ENCODE results near the gene LMAN1L.

The LMAN1L gene

DNA sequence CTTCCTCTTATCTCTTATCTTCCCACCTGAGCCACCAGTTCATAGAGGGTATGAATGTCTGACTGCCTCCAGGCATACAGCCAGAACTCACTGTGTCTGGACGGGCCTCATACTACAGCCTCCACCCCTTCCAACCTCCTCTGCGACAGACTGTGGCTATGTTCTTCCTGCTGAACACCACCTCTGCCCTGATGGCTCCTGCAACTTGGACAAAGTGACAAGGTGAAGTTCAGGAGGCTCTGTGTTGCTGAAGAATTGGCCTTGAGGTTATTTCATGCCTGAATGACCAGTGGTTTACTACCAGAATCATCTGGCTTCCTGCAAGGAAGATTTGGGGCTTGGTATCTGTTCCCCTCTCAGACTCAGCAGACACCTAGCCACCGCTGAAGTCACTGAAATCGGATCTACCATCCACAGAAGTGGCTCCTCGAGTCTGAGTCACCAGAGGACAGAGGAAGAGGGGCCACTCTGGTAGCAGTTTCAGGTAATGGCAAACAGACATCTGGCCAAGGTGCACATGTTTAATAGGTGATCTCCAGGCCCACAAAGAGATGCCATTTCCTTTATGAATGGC lies 44.5 kb downstream of the LMAN1L start:
- no peak for DNase-seq (ENCODE audit: low read depth in 2 of 2)

DNA sequence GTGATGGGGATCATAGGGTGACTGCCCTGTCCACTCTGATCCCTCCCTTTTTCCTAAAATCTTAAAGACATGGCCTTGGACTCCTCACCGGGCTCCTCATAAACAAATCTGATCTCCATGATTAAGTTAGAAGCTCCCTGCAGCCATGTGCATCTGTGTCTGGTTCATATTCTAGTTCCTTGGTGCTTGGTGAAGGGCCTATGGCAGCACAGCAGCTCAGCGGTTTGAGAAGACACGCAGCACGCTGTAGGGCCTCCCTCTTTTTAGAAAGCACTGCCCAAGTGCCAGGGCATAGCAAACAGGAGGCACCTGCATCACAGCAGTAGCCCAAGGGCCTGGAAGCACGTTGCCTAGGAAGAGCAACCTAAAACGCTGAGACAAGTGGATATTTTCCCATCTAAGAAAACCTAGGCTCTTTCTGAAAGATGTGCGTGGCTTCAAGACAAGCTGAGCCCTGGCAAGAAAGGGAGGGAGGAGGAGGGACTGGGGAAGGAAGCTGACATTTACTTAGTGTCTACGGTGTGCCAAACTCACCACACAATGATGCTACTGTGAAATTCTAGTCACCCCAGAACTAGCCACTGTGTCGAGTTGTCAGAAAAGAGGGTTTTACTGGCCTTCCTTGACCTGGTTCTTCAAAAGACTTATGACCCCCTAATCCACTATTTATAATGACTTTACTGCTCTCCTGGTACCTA lies 45.2 kb downstream of the LMAN1L start:
- no peak for DNase-seq (ENCODE audit: low read depth in 2 of 2)

DNA sequence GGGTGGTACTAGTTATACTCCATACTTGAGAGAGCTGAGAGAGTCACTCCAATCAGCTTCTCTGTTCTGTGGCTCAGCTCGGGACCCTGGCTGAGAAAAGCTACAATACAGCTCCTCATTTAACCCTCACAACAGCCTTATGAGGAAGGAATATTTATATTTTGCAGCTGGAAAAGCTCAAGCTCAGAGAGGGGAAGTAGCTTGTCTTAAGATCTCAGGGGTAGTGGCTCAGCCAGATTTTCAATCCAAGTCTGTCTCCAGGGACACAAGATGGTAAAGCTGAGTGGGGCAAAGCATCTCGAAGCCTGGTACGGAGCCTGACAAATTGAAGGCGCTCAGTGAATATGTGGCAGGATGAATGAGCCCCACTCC lies 45.7 kb downstream of the LMAN1L start:
- DNase-seq (ENCODE audit: low read depth in 2 of 2), result no peak

DNA sequence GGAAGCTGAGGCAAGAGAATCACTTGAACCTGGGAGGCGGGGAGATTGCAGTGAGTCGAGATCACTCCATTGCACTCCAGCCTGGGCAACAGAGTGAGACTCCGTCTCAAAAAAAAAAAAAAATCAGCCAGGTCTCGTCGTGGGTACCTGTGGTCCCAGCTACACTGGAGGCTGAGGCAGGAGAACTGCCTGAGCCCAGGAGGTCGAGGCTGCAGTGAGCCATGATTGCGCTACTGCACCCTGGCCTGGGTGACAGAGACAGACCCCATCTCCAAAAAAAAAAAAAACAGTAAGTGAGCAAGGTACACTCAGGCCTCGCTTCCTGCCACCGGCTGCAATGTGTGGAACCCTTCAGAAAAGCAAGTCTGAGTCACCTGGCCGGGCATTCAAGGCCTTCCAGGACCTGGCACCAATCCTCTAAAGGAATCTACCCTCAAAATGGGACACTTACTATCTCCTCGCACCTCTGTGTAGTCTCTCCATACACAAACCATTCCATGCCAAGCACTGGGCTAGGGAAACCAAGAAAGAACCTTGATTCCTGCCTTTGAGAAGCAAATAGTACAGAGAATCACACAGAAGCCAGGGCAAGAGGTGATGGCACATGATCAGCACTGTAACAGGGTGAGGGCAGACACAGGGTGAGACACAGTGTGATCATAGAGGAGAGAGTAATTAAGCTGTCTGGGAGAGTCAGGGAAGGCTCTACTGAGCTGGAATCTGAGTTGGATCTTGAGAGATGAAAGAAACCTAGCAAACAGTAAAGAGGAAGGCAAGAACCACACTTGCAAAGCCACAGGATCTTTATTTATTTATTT lies 50.8 kb downstream of the LMAN1L start:
- DNase-seq (ENCODE audit: low read depth in 2 of 2), result no peak

GRCh38 chr15:74864296-74864695 lies 51.7 kb downstream of the LMAN1L start:
- DNase-seq (ENCODE audit: low read depth in 2 of 2), result no peak

DNA sequence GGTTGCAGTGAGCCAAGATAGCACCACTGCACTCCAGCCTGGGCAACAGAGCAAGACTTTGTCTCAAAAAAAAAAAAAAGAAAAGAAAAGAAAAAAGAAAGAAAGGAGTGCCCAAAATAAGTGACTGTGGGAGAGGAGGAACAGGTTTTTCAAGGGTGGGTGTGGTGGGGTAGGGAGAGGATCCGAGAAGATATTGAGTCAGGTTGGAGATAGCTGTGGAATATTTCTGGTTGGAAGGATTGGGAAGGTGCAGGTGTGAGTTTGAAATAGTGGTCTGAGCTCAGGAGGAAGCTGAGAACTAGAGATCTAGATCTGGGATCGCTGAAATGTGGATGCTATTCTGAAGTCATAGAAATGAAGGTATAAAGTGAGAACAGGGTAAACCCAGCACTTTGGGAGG lies 52.7 kb downstream of the LMAN1L start:
- no peak for DNase-seq (ENCODE audit: low read depth in 2 of 2)

GRCh38 chr15:74866090-74866489 lies 53.5 kb downstream of the LMAN1L start:
- DNase-seq (ENCODE audit: low read depth in 2 of 2), result no peak

DNA sequence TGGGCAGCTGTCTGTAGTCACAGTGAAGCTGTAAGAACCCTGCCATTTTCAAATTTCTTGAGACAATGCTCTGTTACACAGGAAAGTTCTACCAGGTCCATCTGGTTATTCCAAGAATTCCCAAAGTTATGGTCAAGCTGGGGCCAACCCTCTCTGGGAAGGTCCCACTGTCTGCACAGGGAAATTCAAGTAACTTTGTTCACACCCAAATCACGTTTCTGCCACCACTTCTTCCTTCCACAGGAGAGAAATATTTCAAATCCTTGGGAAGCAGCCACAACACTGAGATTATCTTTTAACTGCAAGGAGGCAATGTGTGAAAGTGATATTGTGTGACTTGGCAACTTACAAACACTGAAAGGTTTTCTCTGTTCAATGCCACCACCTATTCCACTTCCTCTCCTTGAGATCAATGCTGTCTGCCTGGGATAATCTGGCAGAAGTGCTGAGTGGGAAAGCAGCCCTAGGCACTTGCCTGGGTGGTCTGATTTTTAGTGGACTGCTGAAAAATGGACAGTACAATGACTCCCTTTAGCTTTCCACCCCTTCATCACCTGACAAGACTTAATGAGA lies 54.9 kb downstream of the LMAN1L start:
- no peak for DNase-seq (ENCODE audit: low read depth in 2 of 2)

GRCh38 chr15:74868059-74868458 lies 55.4 kb downstream of the LMAN1L start:
- no peak for DNase-seq (ENCODE audit: low read depth in 2 of 2)

DNA sequence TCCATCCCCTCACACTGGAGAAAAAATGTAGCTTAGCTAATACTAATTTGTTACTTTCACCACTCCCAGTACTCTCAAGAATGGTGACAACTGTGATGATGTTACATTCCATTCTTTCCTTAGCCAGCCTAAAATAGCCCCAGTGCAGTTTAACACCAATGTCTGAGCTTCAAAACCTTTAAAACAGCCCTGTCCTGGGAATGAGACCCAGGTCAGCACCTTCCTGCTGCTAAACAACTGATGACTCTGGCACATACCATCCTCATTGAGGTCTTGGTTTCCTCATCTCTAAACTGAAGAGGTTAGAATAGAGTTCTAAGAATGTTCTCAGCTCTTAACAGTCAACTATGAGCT lies 56.7 kb downstream of the LMAN1L start:
- no peak for DNase-seq (ENCODE audit: low read depth in 2 of 2)

DNA sequence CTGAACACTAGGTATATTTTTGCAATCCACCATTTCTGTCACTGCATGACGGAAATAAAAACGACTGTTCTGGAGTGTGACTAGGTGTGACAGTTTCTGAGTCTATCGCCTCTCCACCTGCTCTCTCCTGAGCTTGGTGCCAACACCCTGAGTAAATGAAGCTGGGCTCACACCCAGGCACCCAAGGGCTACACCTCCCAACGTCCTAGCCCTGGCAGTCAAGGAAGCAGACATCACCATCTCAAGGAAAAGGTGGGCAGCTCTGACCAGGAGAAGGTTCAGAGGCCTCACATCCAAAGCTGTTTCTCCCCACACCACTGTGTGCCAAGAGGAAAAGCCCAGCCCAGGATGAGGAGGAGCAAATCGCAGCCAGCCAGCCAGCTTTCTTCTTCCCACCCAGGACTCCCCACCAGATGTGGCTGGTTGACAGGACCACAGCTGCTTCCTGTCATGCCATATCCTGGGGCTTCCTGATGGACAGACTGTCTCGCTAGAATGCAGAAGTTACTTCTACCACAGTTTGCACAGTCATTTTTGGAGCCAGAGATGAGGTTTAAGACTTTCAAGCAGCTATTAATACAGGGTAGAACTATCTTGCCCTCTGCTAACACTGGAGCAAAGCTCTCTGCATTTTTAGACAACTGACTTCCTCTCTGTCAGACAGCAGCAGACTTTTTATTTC lies 57.2 kb downstream of the LMAN1L start:
- no peak for DNase-seq (ENCODE audit: low read depth in 2 of 2)

DNA sequence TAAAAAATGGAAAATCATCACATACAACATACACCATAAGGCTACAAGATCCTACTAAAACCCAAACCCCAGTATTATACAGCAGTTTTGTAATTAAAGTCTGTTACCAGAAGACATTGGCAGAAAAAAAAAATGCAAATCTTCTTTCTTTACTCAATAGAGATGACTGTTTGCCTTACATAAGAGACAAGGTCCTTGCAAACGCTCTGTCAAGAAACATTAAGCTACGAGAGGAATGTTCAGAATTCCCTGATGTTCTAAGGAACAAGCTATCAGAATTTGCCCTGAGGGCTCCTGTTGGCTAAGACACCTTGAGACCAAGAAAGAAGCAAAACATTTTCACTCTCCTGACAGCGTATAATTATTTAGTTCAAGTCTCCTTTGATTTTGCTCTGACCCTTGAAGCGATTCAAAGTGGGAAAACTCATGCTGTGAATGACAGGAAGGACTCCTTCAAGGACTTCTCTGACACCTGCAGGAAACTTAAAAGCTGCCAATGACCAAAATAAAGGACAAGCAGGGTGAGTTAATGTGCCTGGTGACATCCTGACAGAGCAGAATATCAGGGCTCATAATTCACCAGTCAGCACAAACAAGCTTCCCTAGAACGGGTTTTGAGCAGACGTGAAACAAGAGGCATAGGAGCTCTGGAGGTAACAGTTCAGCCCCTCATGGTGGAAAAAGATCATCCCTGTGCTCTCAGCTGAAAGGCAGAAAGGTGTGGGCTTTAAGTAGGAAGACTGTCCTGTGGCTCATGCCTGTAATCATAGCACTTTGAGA lies 58.0 kb downstream of the LMAN1L start:
- DNase-seq (ENCODE audit: low read depth in 2 of 2), result no peak

- DNase-seq (ENCODE audit: low read depth in 2 of 2), result no peak
These were observed 60.0 kb downstream of the LMAN1L start for GRCh38 chr15:74872702-74873035.

DNA sequence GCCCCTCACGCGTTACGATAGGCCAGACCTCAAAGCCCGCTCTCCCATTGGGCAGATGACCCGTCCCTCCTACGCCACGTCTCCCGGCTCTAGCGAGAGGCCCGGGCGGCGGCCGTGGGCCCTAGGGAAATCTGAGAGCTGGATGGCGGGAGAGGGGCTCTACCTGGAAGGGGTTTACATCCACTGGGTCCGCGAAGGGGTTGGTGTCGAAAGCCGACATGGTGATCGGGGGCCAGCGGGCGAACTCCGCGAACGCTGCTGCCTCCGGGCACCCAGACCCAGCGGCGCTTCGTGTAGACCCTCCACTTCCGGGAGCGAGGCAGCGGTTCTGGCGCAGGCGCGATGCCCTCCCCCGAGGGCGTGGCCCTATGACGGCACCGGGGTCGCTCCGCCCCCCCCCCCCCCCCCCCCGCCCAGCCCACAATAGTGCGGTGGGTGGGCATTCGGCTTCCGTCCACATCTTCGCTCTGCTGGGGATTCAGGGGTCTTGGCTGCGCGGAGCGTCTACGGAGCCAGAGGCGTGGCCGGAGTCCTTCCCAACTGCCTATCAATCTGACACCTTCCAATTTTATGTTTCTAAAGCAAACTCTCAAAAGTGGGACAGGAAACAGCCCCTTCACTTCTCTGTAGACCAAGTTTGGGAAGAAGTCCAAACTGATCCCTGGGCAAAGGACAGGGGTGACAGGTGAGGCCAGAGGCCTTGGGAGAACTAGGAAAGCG lies 60.6 kb downstream of the LMAN1L start, which contains the start of gene SCAMP2:
TSS of gene SCAMP2 (minus strand) at position 330 of the 720 bp plus-strand sequence. CDS start at position 220, 110 bp downstream.
- peak; percentile 83 to 88 for DNase-seq (ENCODE audit: low read depth in 2 of 2)

DNA sequence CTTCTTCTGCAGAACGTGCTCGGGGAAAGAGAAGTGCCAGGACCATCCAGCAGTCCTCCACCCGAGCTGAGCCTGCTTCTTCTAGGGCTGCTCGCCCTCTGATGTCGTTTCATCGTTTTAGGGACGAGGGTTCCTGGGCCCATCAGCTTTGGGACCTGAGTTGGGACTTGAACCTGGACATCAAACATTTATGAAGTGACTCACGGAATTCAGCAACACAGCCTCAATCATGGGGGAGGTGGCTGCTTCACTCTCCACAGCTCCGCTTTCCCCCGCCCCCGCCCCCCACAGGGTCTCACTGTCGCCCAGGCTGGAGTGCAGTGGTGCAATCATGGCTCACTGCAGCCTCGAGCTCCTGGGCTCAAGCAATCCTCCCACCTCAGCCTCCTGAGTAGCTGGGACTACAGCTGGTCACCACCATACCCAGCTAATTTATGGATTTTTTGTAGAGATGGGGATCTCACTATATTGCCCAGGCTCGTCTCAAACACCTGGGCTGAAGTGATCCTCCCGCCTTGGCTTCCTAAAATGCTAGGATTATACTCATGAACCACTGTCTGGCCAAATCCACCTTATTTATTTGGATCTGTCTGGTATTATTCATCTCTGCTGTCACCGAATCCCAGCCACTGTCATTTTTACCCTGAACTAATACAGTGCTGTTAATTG lies 61.3 kb downstream of the LMAN1L start:
- no peak for DNase-seq (ENCODE audit: low read depth in 2 of 2)

Data from stimulated activated CD8-positive, alpha-beta memory T cell treated with anti-CD3 and anti-CD28 coated beads, Interleukin-7, amount 100 ng/mL, for 4 hours (primary cell).